ENCODE results near the gene ANKRD44.

GRCh38 chr2:196987298-196987648, 323.3 kb downstream of the ANKRD44 start:
- TF ChIP-seq EZH2 (IDR thresholded peaks at IDR 0.05; ENCODE audit: borderline replicate concordance, low read depth, low read length, severe bottlenecking) (no peak), CTCF (IDR thresholded peaks at IDR 0.05; ENCODE audit: borderline replicate concordance, extremely low read depth, low read length, poor library complexity, severe bottlenecking) (no peak)
